ENCODE data around the gene IL11. TPM values are rescaled to one million over a fixed set of nuclear protein-coding genes. Genes with fewer than 3 reads are reported as not detected.

Gene IL11
- total and polyA plus RNA-seq, 2 of the 8 experiments (the other 6 are each of a cell fraction or from before 2014, with no cell fraction given), result 1.7 to 2.8 TPM

DNA sequence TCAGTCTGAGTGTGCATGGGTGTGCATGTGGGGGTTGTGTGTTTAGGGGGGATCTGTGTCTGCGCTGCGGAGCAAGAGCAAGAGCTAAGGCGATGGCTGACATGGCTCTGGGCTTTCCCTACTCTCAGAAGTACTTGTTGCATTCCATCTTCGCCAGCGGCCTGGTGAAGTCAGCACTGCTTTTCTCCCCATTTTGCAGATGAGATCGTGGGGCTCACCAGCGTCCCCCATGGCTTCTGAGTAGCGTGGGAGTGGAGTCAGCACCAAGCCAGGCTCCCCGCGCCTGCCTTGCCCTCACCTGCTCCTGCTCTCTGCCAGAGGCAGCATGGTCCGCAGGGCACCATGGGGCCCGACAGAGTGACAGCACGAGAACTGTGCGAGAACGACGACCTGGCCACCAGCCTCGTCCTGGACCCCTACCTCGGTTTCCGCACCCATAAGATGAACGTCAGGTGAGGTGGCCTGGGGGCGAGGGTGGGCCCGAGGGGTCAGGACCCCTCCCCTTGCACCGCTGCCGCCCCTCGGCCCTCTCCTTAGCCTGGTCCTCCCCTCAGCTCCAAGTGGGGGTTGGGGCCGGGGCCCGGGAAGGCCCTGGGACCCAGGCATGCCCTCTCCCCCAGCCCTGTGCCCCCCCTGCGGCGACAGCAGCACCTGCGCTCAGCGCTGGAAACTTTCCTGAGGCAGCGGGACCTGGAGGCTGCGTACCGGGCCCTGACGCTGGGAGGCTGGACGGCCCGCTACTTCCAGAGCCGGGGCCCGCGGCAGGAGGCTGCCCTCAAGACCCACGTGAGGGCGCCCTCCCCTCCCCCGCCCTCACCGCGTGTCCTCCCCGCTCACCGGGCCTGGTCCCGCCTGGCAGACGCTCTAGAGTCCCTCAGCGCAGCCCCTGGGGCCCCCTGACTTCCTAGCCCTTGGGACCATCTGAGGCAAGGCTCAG is 28.4 kb downstream of the IL11 start (continued):
- TF ChIP-seq EP300 (IDR thresholded peaks at IDR 0.05; ENCODE audit: borderline replicate concordance in 1 of 2, low read depth in 2 of 2, low read length in 2 of 2) (no peak), CHD2 (IDR thresholded peaks at IDR 0.05; ENCODE audit: low read length) (no peak), JUND (IDR thresholded peaks at IDR 0.05; ENCODE audit: low read length) (no peak), TAF1 (IDR thresholded peaks at IDR 0.05; ENCODE audit: low read depth, low read length) (no peak)
